ENCODE measurements around the gene NPTN. TPM values are rescaled to one million over a fixed set of nuclear protein-coding genes. Genes with fewer than 3 reads are reported as not detected.
"Not testable (repeated sequence)": the region's sequence is repeated elsewhere in the genome, so short reads cannot be mapped to it uniquely, and the experiment has no call there.

Gene NPTN
- total and polyA plus RNA-seq, 4 donors: 128 to 221 (median 171) TPM

GRCh38 chr15:73560501-73561117, 72.6 kb downstream of the NPTN start:
- Histone ChIP-seq H3K4me3 (ENCODE audit: low read length in 2 of 2) (no peak overlapping the region), H3K27ac (ENCODE audit: low read depth in 1 of 2, low read length in 2 of 2) (no peak overlapping the region), H3K36me3 (ENCODE audit: control insufficient read depth in 1 of 2, insufficient read depth in 2 of 2, low read length in 1 of 2) (peaks cover under 1 to 4% of the 10 kb centered on the region in 2 donors), H3K4me1 (ENCODE audit: control insufficient read depth in 1 of 2, insufficient read depth in 2 of 2, low read length in 2 of 2) (no peaks in the 10 kb centered on the region), H3K9me3 (ENCODE audit: control insufficient read depth, low read length) (no peaks in the 10 kb centered on the region), H3K27me3 (ENCODE audit: control insufficient read depth in 1 of 2, insufficient read depth in 2 of 2, low read length in 1 of 2) (no peaks in the 10 kb centered on the region)
- no peak for DNase-seq
- 39 to 54% methylated on average over 2 of the region's 2 CpGs for WGBS, 2 donors
- ATAC-seq (ENCODE audit: low FRiP score): no peak
- intact Hi-C loops (cut with DNase I): loop anchor here (1.0 to 5.0 kb wide), 2 partner anchors 76 to 77 kb away; no protein-coding TSS in a partner anchor

- Histone ChIP-seq H3K27me3 (ENCODE audit: control insufficient read depth in 1 of 2, insufficient read depth in 2 of 2, low read length in 1 of 2) (no peaks in the 10 kb centered on the region), H3K27ac (ENCODE audit: low read depth in 1 of 2, low read length in 2 of 2) (no peak overlapping the region), H3K9me3 (ENCODE audit: control insufficient read depth, low read length) (no peaks in the 10 kb centered on the region), H3K4me1 (ENCODE audit: control insufficient read depth in 1 of 2, insufficient read depth in 2 of 2, low read length in 2 of 2) (no peaks in the 10 kb centered on the region), H3K4me3 (ENCODE audit: low read length in 2 of 2) (no peak overlapping the region), H3K36me3 (ENCODE audit: control insufficient read depth in 1 of 2, insufficient read depth in 2 of 2, low read length in 1 of 2) (peaks cover 0 to 5% of the 10 kb centered on the region in 2 donors)
- DNase-seq (no peak), ATAC-seq (ENCODE audit: low FRiP score) (no peak)
- 92 to 95% methylated on average over 1 of the region's 1 CpG for WGBS, 2 donors
- intact Hi-C loops (cut with DNase I): loop anchor here in 1 of 2 donors (5.0 kb wide), 1 partner anchor 139 kb away; no protein-coding TSS in a partner anchor
Measured at GRCh38 chr15:73558529-73558928, 74.7 kb downstream of the NPTN start.

GRCh38 chr15:73555080-73555479, 78.1 kb downstream of the NPTN start:
- Histone ChIP-seq H3K27me3 (ENCODE audit: control insufficient read depth in 1 of 2, insufficient read depth in 2 of 2, low read length in 1 of 2) (no peaks in the 10 kb centered on the region), H3K9me3 (ENCODE audit: control insufficient read depth, low read length) (no peaks in the 10 kb centered on the region), H3K27ac (ENCODE audit: low read depth in 1 of 2, low read length in 2 of 2) (no peak overlapping the region), H3K36me3 (ENCODE audit: control insufficient read depth in 1 of 2, insufficient read depth in 2 of 2, low read length in 1 of 2) (peaks cover 0 to 5% of the 10 kb centered on the region in 2 donors), H3K4me3 (ENCODE audit: low read length in 2 of 2) (no peak overlapping the region), H3K4me1 (ENCODE audit: control insufficient read depth in 1 of 2, insufficient read depth in 2 of 2, low read length in 2 of 2) (no peaks in the 10 kb centered on the region)
- DNase-seq (no peak), ATAC-seq (ENCODE audit: low FRiP score) (no peak)
- WGBS, 2 donors: 84 to 88% methylated on average over 4 of the region's 4 CpGs
- intact Hi-C loops (cut with DNase I): loop anchor here in 1 of 2 donors (5.0 kb wide), 1 partner anchor 142 kb away; no protein-coding TSS in a partner anchor

- Histone ChIP-seq H3K36me3 (ENCODE audit: control insufficient read depth in 1 of 2, insufficient read depth in 2 of 2, low read length in 1 of 2) (peaks cover 0 to 2% of the 10 kb centered on the region in 2 donors), H3K9me3 (ENCODE audit: control insufficient read depth, low read length) (no peaks in the 10 kb centered on the region), H3K27me3 (ENCODE audit: control insufficient read depth in 1 of 2, insufficient read depth in 2 of 2, low read length in 1 of 2) (no peaks in the 10 kb centered on the region), H3K27ac (ENCODE audit: low read depth in 1 of 2, low read length in 2 of 2) (no peak overlapping the region), H3K4me1 (ENCODE audit: control insufficient read depth in 1 of 2, insufficient read depth in 2 of 2, low read length in 2 of 2) (no peaks in the 10 kb centered on the region), H3K4me3 (ENCODE audit: low read length in 2 of 2) (no peak overlapping the region)
- intact Hi-C loops (cut with DNase I): no loop called here
- no peak for DNase-seq
- ATAC-seq (ENCODE audit: low FRiP score): no peak
Measured at GRCh38 chr15:73550190-73550589, 83.0 kb downstream of the NPTN start.

- H3K36me3 ChIP-seq (ENCODE audit: control insufficient read depth in 1 of 2, insufficient read depth in 2 of 2, low read length in 1 of 2); H3K9me3 ChIP-seq (ENCODE audit: control insufficient read depth, low read length); H3K27me3 ChIP-seq (ENCODE audit: control insufficient read depth in 1 of 2, insufficient read depth in 2 of 2, low read length in 1 of 2); H3K4me1 ChIP-seq (ENCODE audit: control insufficient read depth in 1 of 2, insufficient read depth in 2 of 2, low read length in 2 of 2); intact Hi-C loops (cut with DNase I); H3K27ac ChIP-seq (ENCODE audit: low read depth in 1 of 2, low read length in 2 of 2); H3K4me3 ChIP-seq (ENCODE audit: low read length in 2 of 2); ATAC-seq (ENCODE audit: low FRiP score); DNase-seq: not testable (repeated sequence)
- WGBS, 2 donors: 80 to 85% methylated on average over 3 of the region's 3 CpGs
Measured at GRCh38 chr15:73548925-73549324, 84.3 kb downstream of the NPTN start.

GRCh38 chr15:73541479-73541878, 91.7 kb downstream of the NPTN start:
- no peaks in the 10 kb centered on the region for H3K27me3 ChIP-seq (ENCODE audit: control insufficient read depth in 1 of 2, insufficient read depth in 2 of 2, low read length in 1 of 2)
- intact Hi-C loops (cut with DNase I): no loop called here
- H3K36me3 ChIP-seq (ENCODE audit: control insufficient read depth in 1 of 2, insufficient read depth in 2 of 2, low read length in 1 of 2): no peaks in the 10 kb centered on the region
- no peak overlapping the region for H3K4me3 ChIP-seq (ENCODE audit: low read length in 2 of 2)
- H3K9me3 ChIP-seq (ENCODE audit: control insufficient read depth, low read length): no peaks in the 10 kb centered on the region
- ATAC-seq (ENCODE audit: low FRiP score) (no peak), DNase-seq (no peak)
- no peaks in the 10 kb centered on the region for H3K4me1 ChIP-seq (ENCODE audit: control insufficient read depth in 1 of 2, insufficient read depth in 2 of 2, low read length in 2 of 2)
- H3K27ac ChIP-seq (ENCODE audit: low read depth in 1 of 2, low read length in 2 of 2): no peak overlapping the region

- no peak overlapping the region for H3K4me3 ChIP-seq (ENCODE audit: low read length in 2 of 2)
- H3K9me3 ChIP-seq (ENCODE audit: control insufficient read depth, low read length): peaks cover 2% of the 10 kb centered on the region
- DNase-seq (no peak), ATAC-seq (ENCODE audit: low FRiP score) (no peak)
- intact Hi-C loops (cut with DNase I): no loop called here
- H3K4me1 ChIP-seq (ENCODE audit: control insufficient read depth in 1 of 2, insufficient read depth in 2 of 2, low read length in 2 of 2): no peaks in the 10 kb centered on the region
- H3K36me3 ChIP-seq (ENCODE audit: control insufficient read depth in 1 of 2, insufficient read depth in 2 of 2, low read length in 1 of 2): no peaks in the 10 kb centered on the region
- no peaks in the 10 kb centered on the region for H3K27me3 ChIP-seq (ENCODE audit: control insufficient read depth in 1 of 2, insufficient read depth in 2 of 2, low read length in 1 of 2)
- no peak overlapping the region for H3K27ac ChIP-seq (ENCODE audit: low read depth in 1 of 2, low read length in 2 of 2)
- WGBS, 2 donors: 72 to 80% methylated on average over 3 of the region's 3 CpGs
Measured at GRCh38 chr15:73540161-73540560, 93.0 kb downstream of the NPTN start.

GRCh38 chr15:73539212-73540128, 93.7 kb downstream of the NPTN start:
- H3K4me3 ChIP-seq (ENCODE audit: low read length in 2 of 2): no peak overlapping the region
- peaks cover 2% of the 10 kb centered on the region for H3K9me3 ChIP-seq (ENCODE audit: control insufficient read depth, low read length)
- no peaks in the 10 kb centered on the region for H3K4me1 ChIP-seq (ENCODE audit: control insufficient read depth in 1 of 2, insufficient read depth in 2 of 2, low read length in 2 of 2)
- 76 to 82% methylated on average over 9 of the region's 9 CpGs for WGBS, 2 donors
- H3K27me3 ChIP-seq (ENCODE audit: control insufficient read depth in 1 of 2, insufficient read depth in 2 of 2, low read length in 1 of 2): no peaks in the 10 kb centered on the region
- no peaks in the 10 kb centered on the region for H3K36me3 ChIP-seq (ENCODE audit: control insufficient read depth in 1 of 2, insufficient read depth in 2 of 2, low read length in 1 of 2)
- intact Hi-C loops (cut with DNase I): no loop called here
- no peak for DNase-seq
- no peak overlapping the region for H3K27ac ChIP-seq (ENCODE audit: low read depth in 1 of 2, low read length in 2 of 2)
- no peak for ATAC-seq (ENCODE audit: low FRiP score)
